Activated CD4-positive, alpha-beta memory T cell treated with anti-CD3 and anti-CD28 coated beads for 36 hours (primary cell): ENCODE measurements around the gene ABHD11. TPM values are rescaled to one million over a fixed set of nuclear protein-coding genes. Genes with fewer than 3 reads are reported as not detected.

Experiments used
- CTCF ChIA-PET: fragments of 350-600 bp; sonication (Branson Sonifier 250); formaldehyde crosslinking; loops from one replicate; lab custom pipeline; 2021; ENCODE audit warnings: antibody characterized with exemption, inconsistent platforms; lab: Charles Lee
- POLR2A ChIA-PET: fragments of 350-600 bp; sonication (Branson Sonifier 250); formaldehyde crosslinking; loops from one replicate; lab custom pipeline; 2021; ENCODE audit warnings: antibody characterized with exemption; lab: Charles Lee
- DNase-seq: peaks from one replicate; pipeline ENCODE4 v3.0.0-alpha.2; 2020
- H3K27ac Mint-ChIP-seq: one replicate; pipeline ENCODE4 v1.8.0; 2021; ENCODE audit warnings: mixed read lengths
- H3K27me3 Mint-ChIP-seq: one replicate; pipeline ENCODE4 v1.8.0; 2021; ENCODE audit warnings: mixed read lengths
- H3K36me3 Mint-ChIP-seq: one replicate; pipeline ENCODE4 v1.8.0; 2021; ENCODE audit warnings: mixed read lengths
- H3K4me1 Mint-ChIP-seq: one replicate; pipeline ENCODE4 v1.8.0; 2021; ENCODE audit warnings: low read depth, mixed read lengths
- H3K4me3 Mint-ChIP-seq: one replicate; pipeline ENCODE4 v1.8.0; 2021; ENCODE audit warnings: mild to moderate bottlenecking, mixed read lengths
- H3K9me3 Mint-ChIP-seq: one replicate; pipeline ENCODE4 v1.8.0; 2021; ENCODE audit warnings: mixed read lengths
- intact Hi-C: fragments of 100-400 bp; cut with micrococcal nuclease; formaldehyde crosslinking; loops from one replicate; pipeline ENCODE4 v1.15.1; 2023
- total RNA-seq, 2 experiments: library from RNA; stranded (reverse); gene quantifications; one replicate each; pipeline ENCODE4 v1.2.3, GENCODE V29; 2021

ABHD11 gene
- total RNA-seq, 2 experiments from 2014 or later, result 14.7 to 16.8 TPM

DNA sequence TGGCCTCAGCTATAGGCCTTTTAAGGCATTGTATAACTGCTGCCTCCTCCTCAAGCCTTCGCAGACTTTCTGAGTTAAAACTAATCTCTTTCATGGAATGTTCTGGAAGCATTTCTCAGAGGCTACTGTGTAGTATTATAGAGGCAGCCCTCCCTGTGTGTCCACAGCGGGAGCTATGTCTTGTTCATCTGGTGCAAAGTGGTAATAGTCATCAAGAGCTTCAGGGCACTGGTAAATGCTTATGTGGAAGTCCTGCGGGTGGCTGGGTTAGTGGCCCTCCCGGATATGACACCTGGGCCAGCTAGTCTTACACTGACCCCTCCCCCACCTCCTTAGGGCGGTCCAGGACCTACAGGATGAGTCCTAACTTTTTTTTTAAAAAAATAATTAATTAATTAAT lies 2.2 kb upstream of the ABHD11 start:
- Mint-ChIP-seq H3K4me3 (no peak overlapping the region), H3K27me3 (no peaks in the 10 kb centered on the region), H3K9me3 (no peaks in the 10 kb centered on the region), H3K36me3 (peaks cover 7% of the 10 kb centered on the region), H3K4me1 (peaks cover 7% of the 10 kb centered on the region), H3K27ac (no peak overlapping the region)
- intact Hi-C loops, result no loop called here
- ChIA-PET POLR2A (no interaction called here), CTCF (interaction anchor here (0.9 to 1.0 kb wide), 2 partner anchors 114 to 134 kb away, joined by 3 to 5 read pairs; no protein-coding TSS in a partner anchor)
- no peak for DNase-seq

- no peak overlapping the region for H3K4me3 Mint-ChIP-seq
- H3K36me3 Mint-ChIP-seq, result peaks cover 7% of the 10 kb centered on the region
- no peaks in the 10 kb centered on the region for H3K9me3 Mint-ChIP-seq
- ChIA-PET CTCF (interaction anchor here (0.9 to 2.6 kb wide), 2 partner anchors 115 to 134 kb away, joined by 5 to 14 read pairs; no protein-coding TSS in a partner anchor), POLR2A (interaction anchor here (0.6 kb wide), 1 partner anchor 1799 kb away, joined by 3 read pairs; no protein-coding TSS in a partner anchor)
- DNase-seq, result no peak
- no peak overlapping the region for H3K27ac Mint-ChIP-seq
- H3K27me3 Mint-ChIP-seq, result no peaks in the 10 kb centered on the region
- intact Hi-C loops, result no loop called here
- peaks cover 7% of the 10 kb centered on the region for H3K4me1 Mint-ChIP-seq
Measured at GRCh38 chr7:73740212-73740611, 1.6 kb upstream of the ABHD11 start.

DNA sequence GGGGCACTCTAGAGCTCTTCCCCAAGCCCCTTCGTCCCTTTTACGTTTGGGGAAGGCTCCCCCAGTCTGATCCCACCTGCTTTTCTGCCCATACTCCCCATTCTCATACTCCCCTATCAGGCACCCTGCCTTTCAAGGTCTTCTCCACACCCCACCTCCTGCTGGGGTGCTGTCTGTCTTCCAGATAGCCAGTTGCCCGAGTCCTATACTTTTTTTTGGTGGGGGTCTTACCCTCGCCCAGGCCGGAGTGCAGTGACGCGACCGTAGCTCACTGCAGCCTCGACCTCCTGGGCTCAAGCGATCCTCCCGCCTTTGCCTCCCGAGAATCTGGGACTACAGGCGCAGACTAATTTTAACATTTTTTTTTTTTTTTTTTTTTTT lies 775 bp upstream of the ABHD11 start:
- no peaks in the 10 kb centered on the region for H3K9me3 Mint-ChIP-seq
- no peak for DNase-seq
- peak overlapping the region; percentile 64 for H3K27ac Mint-ChIP-seq
- peak overlapping the region; percentile 91 for H3K4me3 Mint-ChIP-seq
- no peaks in the 10 kb centered on the region for H3K27me3 Mint-ChIP-seq
- H3K36me3 Mint-ChIP-seq, result peaks cover 7% of the 10 kb centered on the region
- ChIA-PET CTCF (interaction anchor here (1.5 to 2.6 kb wide), 5 partner anchors 14 to 288 kb away, joined by 4 to 14 read pairs (median 12); partner anchors contain the start of gene VPS37D), POLR2A (interaction anchor here (0.9 kb wide), 1 partner anchor 441 kb away, joined by 3 read pairs; no protein-coding TSS in a partner anchor)
- intact Hi-C loops, result loop anchor here (1.0 to 2.0 kb wide), 2 partner anchors 56 to 111 kb away; partner anchors contain the start of genes BUD23 and DNAJC30
- H3K4me1 Mint-ChIP-seq, result peaks cover 13% of the 10 kb centered on the region

GRCh38 chr7:73738220-73738611 lies 386 bp downstream of the ABHD11 start:
- POLR2A ChIA-PET, result interaction anchor here (0.9 to 1.5 kb wide), 4 partner anchors 21 to 436 kb away, joined by 3 to 7 read pairs (median 4); partner anchors contain the start of genes BAZ1B and EIF4H
- intact Hi-C loops, result loop anchor here (1.0 to 2.0 kb wide), 3 partner anchors 20 to 160 kb away; partner anchors contain the start of gene TBL2
- Mint-ChIP-seq H3K27ac (peak overlapping the region; percentile 82), H3K9me3 (no peaks in the 10 kb centered on the region), H3K27me3 (no peaks in the 10 kb centered on the region), H3K4me1 (peaks cover 13% of the 10 kb centered on the region), H3K4me3 (peak overlapping the region; percentile 91), H3K36me3 (peaks cover 7% of the 10 kb centered on the region)
- DNase-seq, result peak; percentile 77
- CTCF ChIA-PET, result interaction anchor here (1.4 to 2.6 kb wide), 7 partner anchors 13 to 289 kb away, joined by 3 to 14 read pairs (median 7); partner anchors contain the start of genes BAZ1B and VPS37D

GRCh38 chr7:73737491-73738219 lies 947 bp downstream of the ABHD11 start:
- peaks cover 13% of the 10 kb centered on the region for H3K4me1 Mint-ChIP-seq
- no peaks in the 10 kb centered on the region for H3K27me3 Mint-ChIP-seq
- peaks cover 7% of the 10 kb centered on the region for H3K36me3 Mint-ChIP-seq
- peak overlapping the region; percentile 82 for H3K27ac Mint-ChIP-seq
- DNase-seq, result no peak
- ChIA-PET CTCF (interaction anchor here (1.2 to 7.3 kb wide), 7 partner anchors 12 to 215 kb away, joined by 3 to 109 read pairs (median 12); partner anchors contain the start of gene BAZ1B), POLR2A (interaction anchor here (1.0 to 1.5 kb wide), 3 partner anchors 20 to 437 kb away, joined by 3 to 7 read pairs (median 3); partner anchors contain the start of genes BAZ1B and EIF4H)
- peak overlapping the region; percentile 91 for H3K4me3 Mint-ChIP-seq
- no peaks in the 10 kb centered on the region for H3K9me3 Mint-ChIP-seq
- intact Hi-C loops, result loop anchor here (1.0 to 2.0 kb wide), 3 partner anchors 19 to 159 kb away; partner anchors contain the start of gene TBL2

DNA sequence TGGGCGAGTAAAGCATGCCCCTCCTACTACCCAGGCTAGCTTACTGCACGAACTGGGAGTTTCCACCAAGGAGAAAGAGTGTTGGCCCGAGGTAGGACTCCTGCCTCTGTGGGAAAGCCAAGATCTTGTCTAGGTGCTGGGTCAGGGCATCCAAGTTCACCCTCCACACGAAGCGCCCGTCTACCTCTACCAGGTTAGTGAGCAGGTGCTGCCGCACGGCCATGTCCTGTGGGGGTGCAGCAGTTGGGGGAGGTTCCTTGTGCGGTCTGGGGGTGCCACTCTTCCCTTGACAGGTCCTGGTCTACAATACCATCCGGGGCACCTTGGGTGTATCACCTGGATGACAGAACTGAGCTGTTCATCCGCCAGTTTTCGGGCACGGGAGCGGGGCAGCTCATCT lies 1.7 kb downstream of the ABHD11 start:
- no peaks in the 10 kb centered on the region for H3K9me3 Mint-ChIP-seq
- no peak overlapping the region for H3K27ac Mint-ChIP-seq
- ChIA-PET POLR2A (no interaction called here), CTCF (interaction anchor here (0.5 to 7.3 kb wide), 3 partner anchors 11 to 129 kb away, joined by 3 to 109 read pairs (median 3); no protein-coding TSS in a partner anchor)
- intact Hi-C loops, result no loop called here
- no peak overlapping the region for H3K4me3 Mint-ChIP-seq
- H3K27me3 Mint-ChIP-seq, result no peaks in the 10 kb centered on the region
- H3K4me1 Mint-ChIP-seq, result peaks cover 13% of the 10 kb centered on the region
- peaks cover 7% of the 10 kb centered on the region for H3K36me3 Mint-ChIP-seq
- no peak for DNase-seq

GRCh38 chr7:73735528-73735905 lies 3.1 kb downstream of the ABHD11 start:
- H3K4me1 Mint-ChIP-seq, result peaks cover 11% of the 10 kb centered on the region
- POLR2A ChIA-PET, result no interaction called here
- H3K27me3 Mint-ChIP-seq, result no peaks in the 10 kb centered on the region
- H3K36me3 Mint-ChIP-seq, result peaks cover 7% of the 10 kb centered on the region
- no peak overlapping the region for H3K4me3 Mint-ChIP-seq
- H3K9me3 Mint-ChIP-seq, result no peaks in the 10 kb centered on the region
- H3K27ac Mint-ChIP-seq, result no peak overlapping the region
- DNase-seq, result no peak
- CTCF ChIA-PET, result interaction anchor here (1.1 to 7.3 kb wide), 11 partner anchors 10 to 179 kb away, joined by 3 to 109 read pairs (median 7); partner anchors contain the start of genes METTL27, STX1A and TBL2
- intact Hi-C loops, result no loop called here

DNA sequence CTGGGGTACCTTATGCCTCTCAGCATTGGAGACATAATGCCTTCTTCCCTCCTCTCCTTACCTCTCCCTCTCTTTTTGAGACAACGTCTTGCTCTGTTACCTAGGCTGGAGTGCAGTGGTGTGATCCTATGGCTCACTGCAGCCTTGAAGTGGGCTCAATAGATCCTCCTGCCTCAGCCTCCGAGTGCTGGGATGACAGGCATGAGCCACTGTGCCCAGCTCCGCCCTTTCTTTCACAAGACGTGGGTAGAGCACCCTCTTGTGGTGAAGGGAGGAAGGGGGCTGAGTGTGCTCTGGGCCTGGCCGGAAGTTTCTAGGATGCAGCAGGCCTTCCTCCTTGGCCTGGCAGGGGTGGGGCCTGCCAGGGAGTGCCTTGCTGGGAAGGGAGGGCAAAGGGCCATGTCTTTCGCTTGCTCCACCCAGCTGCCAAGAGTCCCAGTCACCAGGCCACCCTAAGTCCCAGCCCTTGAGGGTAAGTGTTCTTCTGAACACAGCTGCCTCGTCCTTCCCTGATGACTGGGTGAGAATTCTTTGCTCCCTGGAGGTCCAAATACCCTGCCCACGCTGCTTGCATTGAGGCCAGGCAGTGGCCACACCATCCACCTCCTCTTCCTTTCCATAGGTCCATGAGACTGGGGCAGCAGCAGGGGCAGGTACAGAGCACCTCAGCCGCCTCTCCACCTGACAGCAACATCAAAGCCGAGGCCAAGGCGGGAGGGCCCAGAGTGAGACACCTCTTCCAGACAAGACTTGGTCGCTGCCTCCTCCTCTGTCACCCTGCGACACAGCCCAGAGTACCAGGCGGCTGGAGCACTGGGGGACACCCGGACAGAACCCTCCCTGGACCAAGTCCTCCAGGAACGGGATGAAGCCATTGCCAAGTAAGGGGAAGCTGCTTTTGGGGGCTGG lies 3.7 kb downstream of the ABHD11 start:
- CTCF ChIA-PET, result interaction anchor here (0.6 to 7.3 kb wide), 22 partner anchors 9 to 216 kb away, joined by 3 to 109 read pairs (median 5); partner anchors contain the start of genes METTL27, STX1A, TBL2 and VPS37D

DNA sequence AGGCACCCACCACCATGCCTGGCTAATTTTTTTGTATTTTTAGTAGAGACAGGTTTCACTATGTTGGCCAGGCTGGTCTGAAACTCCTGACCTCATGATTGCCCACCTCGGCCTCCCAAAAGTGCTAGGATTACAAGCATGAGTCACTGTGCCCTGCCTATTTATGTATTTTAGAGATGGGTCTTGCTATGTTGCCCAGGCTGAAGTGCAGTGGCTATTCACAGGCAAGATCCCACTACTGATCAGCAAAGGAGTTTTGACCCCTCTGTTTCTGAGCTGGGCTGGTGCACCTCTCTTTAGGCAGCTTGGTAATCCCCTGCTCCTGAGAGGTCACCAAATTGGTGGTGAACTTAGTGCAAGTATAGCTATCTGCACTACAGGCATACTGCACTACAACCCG lies 6.2 kb downstream of the ABHD11 start:
- no peaks in the 10 kb centered on the region for H3K9me3 Mint-ChIP-seq
- H3K27ac Mint-ChIP-seq, result no peak overlapping the region
- DNase-seq, result no peak
- peaks cover 7% of the 10 kb centered on the region for H3K4me1 Mint-ChIP-seq
- no peak overlapping the region for H3K4me3 Mint-ChIP-seq
- peaks cover 5% of the 10 kb centered on the region for H3K27me3 Mint-ChIP-seq
- ChIA-PET CTCF (interaction anchor here (7.3 kb wide), 1 partner anchor 124 kb away, joined by 109 read pairs; no protein-coding TSS in a partner anchor), POLR2A (no interaction called here)
- intact Hi-C loops, result no loop called here
- H3K36me3 Mint-ChIP-seq, result peaks cover 5% of the 10 kb centered on the region

More for the DNA sequence above, 3.7 kb downstream of the ABHD11 start:
- peak; percentile 89 for DNase-seq
- POLR2A ChIA-PET, result no interaction called here
- peaks cover 7% of the 10 kb centered on the region for H3K36me3 Mint-ChIP-seq
- no peak overlapping the region for H3K27ac Mint-ChIP-seq
- peaks cover 11% of the 10 kb centered on the region for H3K4me1 Mint-ChIP-seq
- H3K4me3 Mint-ChIP-seq, result no peak overlapping the region
- intact Hi-C loops, result loop anchor here (1.0 kb wide), 1 partner anchor 17 kb away; no protein-coding TSS in a partner anchor
- no peaks in the 10 kb centered on the region for H3K9me3 Mint-ChIP-seq
- no peaks in the 10 kb centered on the region for H3K27me3 Mint-ChIP-seq

DNA sequence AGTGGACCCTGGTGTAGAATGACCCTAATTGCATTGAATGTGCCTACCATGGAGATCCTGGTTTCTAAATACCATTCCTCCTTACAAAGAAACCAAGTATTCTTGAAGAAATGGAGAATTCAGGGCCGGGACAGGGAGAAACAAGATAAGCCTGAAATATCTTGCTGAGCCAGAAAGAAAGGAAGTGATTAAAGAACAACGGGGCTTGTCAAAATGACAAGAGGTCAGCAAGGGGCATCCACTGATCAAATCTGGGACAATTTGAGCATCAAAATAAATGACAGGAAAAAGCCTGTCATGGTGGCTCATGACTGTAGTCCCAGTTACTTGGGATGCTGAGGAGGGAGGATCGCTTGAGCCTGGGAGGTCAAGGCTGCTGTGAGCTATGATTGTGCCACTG lies 8.1 kb downstream of the ABHD11 start:
- intact Hi-C loops, result no loop called here
- Mint-ChIP-seq H3K27me3 (peaks cover 5% of the 10 kb centered on the region), H3K4me1 (peaks cover 7% of the 10 kb centered on the region), H3K36me3 (no peaks in the 10 kb centered on the region), H3K9me3 (no peaks in the 10 kb centered on the region), H3K27ac (no peak overlapping the region), H3K4me3 (no peak overlapping the region)
- DNase-seq, result no peak
- POLR2A ChIA-PET, result no interaction called here
- CTCF ChIA-PET, result interaction anchor here (7.3 kb wide), 1 partner anchor 123 kb away, joined by 109 read pairs; no protein-coding TSS in a partner anchor

- H3K27ac Mint-ChIP-seq, result no peak overlapping the region
- no peaks in the 10 kb centered on the region for H3K36me3 Mint-ChIP-seq
- H3K9me3 Mint-ChIP-seq, result no peaks in the 10 kb centered on the region
- ChIA-PET CTCF (interaction anchor here (0.7 to 2.6 kb wide), 3 partner anchors 17 to 121 kb away, joined by 3 to 21 read pairs (median 4); no protein-coding TSS in a partner anchor), POLR2A (interaction anchor here (0.6 kb wide), 1 partner anchor 12 kb away, joined by 3 read pairs; no protein-coding TSS in a partner anchor)
- intact Hi-C loops, result no loop called here
- peaks cover 5% of the 10 kb centered on the region for H3K27me3 Mint-ChIP-seq
- DNase-seq, result no peak
- H3K4me3 Mint-ChIP-seq, result no peak overlapping the region
- no peaks in the 10 kb centered on the region for H3K4me1 Mint-ChIP-seq
Measured at GRCh38 chr7:73728551-73728950, 10.1 kb downstream of the ABHD11 start.
